Mammary epithelial cell (primary cell): ENCODE measurements around the gene EPHB3.

ENCODE experiments used
- EZH2 ChIP-seq: IDR thresholded peaks from 2 replicates; pipeline ENCODE4 v1.6.1; 2012; ENCODE audit warnings: low read length, inconsistent platforms, borderline replicate concordance
- TF ChIP-seq, protein P1 (sequence below), 2 donors: IDR thresholded peaks in 1 of 2; conservative IDR thresholded peaks in 1 of 2; 2 replicates each; pipeline ENCODE4 v1.5.1; 2011 to 2012; ENCODE audit warnings: inconsistent platforms in 2 of 2, low read length in 2 of 2, mild to moderate bottlenecking in 2 of 2, control low read depth in 1 of 2, low read depth in 1 of 2; ENCODE audit not compliant: insufficient read depth in 1 of 2; ENCODE audit errors: extremely low read depth in 1 of 2

DNA sequence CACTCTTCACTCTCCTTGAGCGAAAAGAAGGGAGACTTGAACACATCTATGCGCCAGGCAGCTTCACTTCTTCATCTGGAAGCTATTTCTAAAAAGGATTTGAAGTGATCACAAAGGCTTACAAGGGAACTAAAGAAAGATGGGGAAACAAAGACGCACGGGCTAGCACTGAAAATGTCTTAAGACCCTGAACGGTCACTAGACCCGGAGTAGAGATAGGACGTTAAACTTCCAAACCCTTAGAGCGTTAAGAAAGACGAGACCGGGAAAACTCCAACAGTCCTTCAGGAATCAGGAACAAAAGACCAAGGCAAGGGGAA is 47.5 kb upstream of the EPHB3 start:
- TF ChIP-seq, protein P1, sequence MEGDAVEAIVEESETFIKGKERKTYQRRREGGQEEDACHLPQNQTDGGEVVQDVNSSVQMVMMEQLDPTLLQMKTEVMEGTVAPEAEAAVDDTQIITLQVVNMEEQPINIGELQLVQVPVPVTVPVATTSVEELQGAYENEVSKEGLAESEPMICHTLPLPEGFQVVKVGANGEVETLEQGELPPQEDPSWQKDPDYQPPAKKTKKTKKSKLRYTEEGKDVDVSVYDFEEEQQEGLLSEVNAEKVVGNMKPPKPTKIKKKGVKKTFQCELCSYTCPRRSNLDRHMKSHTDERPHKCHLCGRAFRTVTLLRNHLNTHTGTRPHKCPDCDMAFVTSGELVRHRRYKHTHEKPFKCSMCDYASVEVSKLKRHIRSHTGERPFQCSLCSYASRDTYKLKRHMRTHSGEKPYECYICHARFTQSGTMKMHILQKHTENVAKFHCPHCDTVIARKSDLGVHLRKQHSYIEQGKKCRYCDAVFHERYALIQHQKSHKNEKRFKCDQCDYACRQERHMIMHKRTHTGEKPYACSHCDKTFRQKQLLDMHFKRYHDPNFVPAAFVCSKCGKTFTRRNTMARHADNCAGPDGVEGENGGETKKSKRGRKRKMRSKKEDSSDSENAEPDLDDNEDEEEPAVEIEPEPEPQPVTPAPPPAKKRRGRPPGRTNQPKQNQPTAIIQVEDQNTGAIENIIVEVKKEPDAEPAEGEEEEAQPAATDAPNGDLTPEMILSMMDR (conservative IDR thresholded peaks at IDR 0.05 in 1 of 2, IDR thresholded peaks at IDR 0.05 in 1 of 2; ENCODE audit: extremely low read depth in 1 of 2, insufficient read depth in 1 of 2, low read depth in 1 of 2, low read length in 2 of 2), result no peak
- no peak for TF ChIP-seq EZH2
